SH-SY5Y (cell line): ENCODE data around the gene ATP10B.

Experiments
- GATA2 ChIP-seq: IDR thresholded peaks from 2 replicates; pipeline ENCODE4 v1.6.1; 2011; ENCODE audit warnings: mild to moderate bottlenecking, low read depth, low read length
- GATA3 ChIP-seq: IDR thresholded peaks from 2 replicates; pipeline ENCODE4 v1.6.1; 2011; ENCODE audit warnings: low read depth, mild to moderate bottlenecking, low read length, moderate library complexity

The ATP10B gene

GRCh38 chr5:160621526-160621925 lies 230.5 kb downstream of the ATP10B start:
- TF ChIP-seq GATA2 (no peak), GATA3 (no peak)

GRCh38 chr5:160620401-160620800 lies 231.6 kb downstream of the ATP10B start:
- TF ChIP-seq GATA2 (no peak), GATA3 (no peak)

- TF ChIP-seq GATA3 (no peak), GATA2 (no peak)
Measured at GRCh38 chr5:160619381-160619780, 232.6 kb downstream of the ATP10B start.

- no peak for TF ChIP-seq GATA2
- no peak for TF ChIP-seq GATA3
Measured at GRCh38 chr5:160618286-160618685, 233.7 kb downstream of the ATP10B start.

GRCh38 chr5:160616712-160617497 lies 235.1 kb downstream of the ATP10B start:
- TF ChIP-seq GATA3 (no peak), GATA2 (no peak)

GRCh38 chr5:160614136-160614535 lies 237.9 kb downstream of the ATP10B start:
- TF ChIP-seq GATA2, result no peak
- TF ChIP-seq GATA3, result no peak

GRCh38 chr5:160605266-160605665 lies 246.7 kb downstream of the ATP10B start:
- TF ChIP-seq GATA2, result no peak
- TF ChIP-seq GATA3, result no peak

- TF ChIP-seq GATA3 (no peak), GATA2 (no peak)
Measured at GRCh38 chr5:160604484-160604883, 247.5 kb downstream of the ATP10B start.

GRCh38 chr5:160602744-160603143 lies 249.3 kb downstream of the ATP10B start:
- TF ChIP-seq GATA3 (no peak), GATA2 (no peak)

- TF ChIP-seq GATA3, result no peak
- TF ChIP-seq GATA2, result no peak
Measured at GRCh38 chr5:160601046-160601445, 251.0 kb downstream of the ATP10B start.

- TF ChIP-seq GATA3 (no peak), GATA2 (no peak)
Measured at GRCh38 chr5:160573318-160573717, 278.7 kb downstream of the ATP10B start.

GRCh38 chr5:160567031-160567705 lies 284.8 kb downstream of the ATP10B start:
- no peak for TF ChIP-seq GATA2
- no peak for TF ChIP-seq GATA3

GRCh38 chr5:160565376-160565775 lies 286.6 kb downstream of the ATP10B start:
- TF ChIP-seq GATA2 (no peak), GATA3 (no peak)

GRCh38 chr5:160556846-160557245 lies 295.2 kb downstream of the ATP10B start:
- TF ChIP-seq GATA3 (no peak), GATA2 (no peak)

- no peak for TF ChIP-seq GATA2
- no peak for TF ChIP-seq GATA3
Measured at GRCh38 chr5:160555971-160556631, 295.9 kb downstream of the ATP10B start.

GRCh38 chr5:160555581-160555970 lies 296.4 kb downstream of the ATP10B start:
- TF ChIP-seq GATA2 (no peak), GATA3 (no peak)
